Activated T-cell treated with anti-CD3 and anti-CD28 coated beads, Interleukin-2, amount 50 U/mL, for 24 hours (primary cell): ENCODE measurements around the gene PPFIA3.
A peak's percentile ranks its signal among the peaks of the same experiment; 100 is the strongest.
"Not testable (repeated sequence)": the region's sequence is repeated elsewhere in the genome, so short reads cannot be mapped to it uniquely, and the experiment has no call there.

Source experiments
- DNase-seq: peaks from one replicate; pipeline ENCODE4 v3.0.0-alpha.2; 2020
- H3K27ac Mint-ChIP-seq: 2 replicates; pipeline ENCODE4 v1.8.0; 2020; ENCODE audit warnings: mild to moderate bottlenecking, mixed read lengths
- H3K27me3 Mint-ChIP-seq: 2 replicates; pipeline ENCODE4 v1.8.0; 2020; ENCODE audit warnings: mixed read lengths
- H3K36me3 Mint-ChIP-seq: 2 replicates; pipeline ENCODE4 v1.8.0; 2020; ENCODE audit warnings: low read depth, mixed read lengths
- H3K4me1 Mint-ChIP-seq: 2 replicates; pipeline ENCODE4 v1.8.0; 2020; ENCODE audit warnings: low read depth, mixed read lengths
- H3K4me3 Mint-ChIP-seq: 2 replicates; pipeline ENCODE4 v1.8.0; 2020; ENCODE audit warnings: mild to moderate bottlenecking, moderate library complexity, mixed read lengths
- H3K9me3 Mint-ChIP-seq: 2 replicates; pipeline ENCODE4 v1.8.0; 2020; ENCODE audit warnings: mixed read lengths

Gene PPFIA3

DNA sequence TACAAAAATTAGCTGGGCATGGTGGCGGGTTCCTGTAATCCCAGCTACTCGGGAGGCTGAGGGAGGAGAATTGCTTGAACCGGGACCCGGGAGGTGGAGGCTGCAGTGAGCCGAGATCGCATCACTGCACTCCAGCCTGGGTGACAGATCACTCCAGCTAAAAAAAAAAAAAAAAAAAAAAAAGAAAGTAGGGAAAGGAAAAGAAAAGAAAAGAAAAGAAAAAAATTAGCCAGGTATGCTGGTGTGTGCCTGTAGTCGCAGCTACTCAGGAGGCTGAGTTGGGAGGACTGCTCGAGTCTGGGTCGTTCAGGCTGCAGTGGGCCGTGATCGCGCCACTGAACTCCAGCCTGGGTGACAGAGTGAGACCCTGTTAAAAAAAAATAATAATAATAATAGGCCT is 7.9 kb downstream of the PPFIA3 start:
- peaks cover 19% of the 10 kb centered on the region for H3K4me1 Mint-ChIP-seq
- H3K36me3 Mint-ChIP-seq, H3K4me3 Mint-ChIP-seq, H3K27me3 Mint-ChIP-seq, DNase-seq, H3K9me3 Mint-ChIP-seq, H3K27ac Mint-ChIP-seq: not testable (repeated sequence)

DNA sequence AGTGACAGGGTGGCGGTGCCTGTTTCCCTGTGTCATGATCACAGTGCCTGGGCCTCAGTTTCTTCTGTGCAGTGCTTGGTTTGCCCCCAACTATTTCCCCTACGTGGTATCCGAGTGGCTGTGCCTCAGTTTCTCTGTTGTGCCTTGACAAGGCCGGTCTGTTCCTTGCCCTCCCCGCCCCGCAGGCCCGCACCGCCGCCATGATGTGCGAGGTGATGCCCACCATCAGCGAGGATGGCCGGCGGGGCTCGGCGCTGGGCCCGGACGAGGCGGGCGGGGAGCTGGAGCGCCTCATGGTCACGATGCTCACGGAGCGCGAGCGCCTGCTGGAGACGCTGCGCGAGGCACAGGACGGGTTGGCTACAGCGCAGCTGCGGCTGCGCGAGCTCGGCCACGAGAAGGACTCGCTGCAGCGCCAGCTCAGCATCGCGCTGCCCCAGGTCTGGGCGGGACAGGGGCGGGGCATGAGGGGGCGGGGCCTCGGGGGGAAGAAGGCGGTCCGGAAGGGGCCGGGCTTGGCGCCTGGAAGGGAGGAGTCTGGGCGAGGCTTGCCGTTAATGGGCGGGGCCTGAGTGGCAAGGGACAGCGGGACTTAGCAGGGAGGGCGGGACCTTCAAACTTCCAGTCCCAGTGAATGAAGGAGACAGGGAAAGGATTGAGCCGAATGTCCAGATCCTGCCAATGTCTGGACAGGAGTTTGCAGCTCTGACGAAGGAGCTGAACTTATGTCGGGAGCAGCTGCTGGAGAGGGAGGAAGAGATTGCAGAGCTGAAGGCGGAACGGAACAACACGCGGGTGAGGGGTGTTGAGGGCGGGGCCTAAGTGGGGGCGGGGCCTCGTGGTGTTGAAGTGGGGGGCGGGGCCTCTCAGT is 8.6 kb downstream of the PPFIA3 start:
- Mint-ChIP-seq H3K27me3 (no peaks in the 10 kb centered on the region), H3K9me3 (no peaks in the 10 kb centered on the region), H3K36me3 (no peaks in the 10 kb centered on the region), H3K4me3 (peak overlapping the region; percentile 79), H3K4me1 (peaks cover 20% of the 10 kb centered on the region), H3K27ac (peak overlapping the region; percentile 93)
- DNase-seq: peak; percentile 98

GRCh38 chr19:49128545-49129237 is 9.3 kb downstream of the PPFIA3 start:
- Mint-ChIP-seq H3K4me1 (peaks cover 25% of the 10 kb centered on the region), H3K4me3 (peak overlapping the region; percentile 79), H3K36me3 (no peaks in the 10 kb centered on the region), H3K27ac (no peak overlapping the region), H3K27me3 (peaks cover 4% of the 10 kb centered on the region), H3K9me3 (no peaks in the 10 kb centered on the region)
- DNase-seq: no peak

GRCh38 chr19:49129238-49129583 is 9.9 kb downstream of the PPFIA3 start:
- H3K9me3 Mint-ChIP-seq: no peaks in the 10 kb centered on the region
- H3K27me3 Mint-ChIP-seq: peaks cover 8% of the 10 kb centered on the region
- H3K36me3 Mint-ChIP-seq: no peaks in the 10 kb centered on the region
- H3K4me1 Mint-ChIP-seq: peaks cover 29% of the 10 kb centered on the region
- peak overlapping the region; percentile 79 for H3K4me3 Mint-ChIP-seq
- no peak overlapping the region for H3K27ac Mint-ChIP-seq
- DNase-seq: no peak

DNA sequence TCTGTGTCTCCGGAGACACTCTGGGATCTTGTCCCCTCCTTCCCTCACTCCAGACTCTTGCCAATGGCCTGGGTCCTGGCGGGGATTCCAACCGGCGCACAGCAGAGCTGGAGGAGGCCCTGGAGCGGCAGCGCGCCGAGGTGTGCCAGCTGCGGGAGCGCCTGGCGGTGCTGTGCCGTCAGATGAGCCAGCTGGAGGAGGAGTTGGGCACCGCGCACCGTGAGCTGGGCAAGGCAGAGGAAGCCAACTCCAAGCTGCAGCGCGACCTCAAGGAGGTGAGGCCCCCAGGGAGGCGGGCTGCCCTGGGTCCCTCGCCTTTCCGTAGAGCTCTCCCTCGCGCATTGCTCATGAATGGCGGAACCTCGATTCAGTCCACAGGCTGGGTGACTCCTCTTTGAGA is 11.0 kb downstream of the PPFIA3 start:
- no peak overlapping the region for H3K27ac Mint-ChIP-seq
- peaks cover 8% of the 10 kb centered on the region for H3K27me3 Mint-ChIP-seq
- no peaks in the 10 kb centered on the region for H3K36me3 Mint-ChIP-seq
- peaks cover 31% of the 10 kb centered on the region for H3K4me1 Mint-ChIP-seq
- H3K4me3 Mint-ChIP-seq: no peak overlapping the region
- no peaks in the 10 kb centered on the region for H3K9me3 Mint-ChIP-seq
- DNase-seq: no peak

GRCh38 chr19:49132974-49133609 is 13.7 kb downstream of the PPFIA3 start:
- Mint-ChIP-seq H3K36me3 (no peaks in the 10 kb centered on the region), H3K4me1 (peaks cover 27% of the 10 kb centered on the region), H3K27me3 (peaks cover 8% of the 10 kb centered on the region), H3K4me3 (peak overlapping the region; percentile 18), H3K9me3 (no peaks in the 10 kb centered on the region), H3K27ac (no peak overlapping the region)
- DNase-seq: peak; percentile 52

DNA sequence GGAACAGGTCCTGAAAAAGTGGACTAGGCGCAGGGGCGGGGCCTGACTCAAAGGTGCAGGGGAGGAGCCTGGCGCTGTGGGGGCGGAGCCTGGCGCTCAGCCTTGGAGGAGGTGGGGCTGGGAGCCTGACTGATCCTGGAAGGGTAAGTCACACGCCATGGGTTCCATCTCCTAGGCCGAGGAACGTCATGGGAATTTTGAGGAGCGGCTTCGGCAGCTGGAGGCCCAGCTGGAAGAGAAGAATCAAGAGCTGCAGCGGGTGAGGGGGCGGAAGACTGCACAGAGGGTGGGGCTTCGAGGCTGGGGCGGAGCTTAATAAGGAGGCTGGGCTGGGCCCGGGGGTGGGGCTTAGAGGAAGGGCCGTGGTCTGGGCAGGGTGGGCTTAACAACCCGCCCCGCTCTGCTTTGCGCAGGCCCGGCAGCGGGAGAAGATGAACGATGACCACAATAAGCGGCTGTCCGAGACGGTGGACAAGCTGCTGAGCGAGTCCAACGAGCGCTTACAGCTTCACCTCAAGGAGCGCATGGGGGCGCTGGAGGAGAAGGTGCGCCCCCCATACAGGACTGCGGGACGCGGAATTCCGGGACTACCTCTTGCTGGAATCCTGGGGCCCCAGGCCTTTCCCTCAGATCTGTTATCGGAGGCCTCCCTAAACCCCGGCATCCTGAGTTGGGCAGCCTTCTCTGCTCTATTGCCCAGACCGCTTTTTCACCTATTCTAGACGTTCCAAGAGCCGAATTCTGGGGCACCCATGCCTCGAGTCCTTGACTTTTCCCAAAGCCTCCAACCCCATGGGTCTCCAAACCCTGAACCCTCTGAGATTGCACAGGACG is 14.5 kb downstream of the PPFIA3 start:
- DNase-seq: peak; percentile 75
- Mint-ChIP-seq H3K9me3 (no peaks in the 10 kb centered on the region), H3K4me1 (peaks cover 20% of the 10 kb centered on the region), H3K4me3 (peak overlapping the region; percentile 33), H3K27me3 (peaks cover 8% of the 10 kb centered on the region), H3K36me3 (no peaks in the 10 kb centered on the region), H3K27ac (no peak overlapping the region)

- Mint-ChIP-seq H3K9me3 (no peaks in the 10 kb centered on the region), H3K4me3 (no peak overlapping the region), H3K27ac (no peak overlapping the region), H3K36me3 (no peaks in the 10 kb centered on the region), H3K27me3 (peaks cover 8% of the 10 kb centered on the region), H3K4me1 (peaks cover 12% of the 10 kb centered on the region)
- no peak for DNase-seq
These were observed 16.3 kb downstream of the PPFIA3 start for GRCh38 chr19:49135686-49136085.

DNA sequence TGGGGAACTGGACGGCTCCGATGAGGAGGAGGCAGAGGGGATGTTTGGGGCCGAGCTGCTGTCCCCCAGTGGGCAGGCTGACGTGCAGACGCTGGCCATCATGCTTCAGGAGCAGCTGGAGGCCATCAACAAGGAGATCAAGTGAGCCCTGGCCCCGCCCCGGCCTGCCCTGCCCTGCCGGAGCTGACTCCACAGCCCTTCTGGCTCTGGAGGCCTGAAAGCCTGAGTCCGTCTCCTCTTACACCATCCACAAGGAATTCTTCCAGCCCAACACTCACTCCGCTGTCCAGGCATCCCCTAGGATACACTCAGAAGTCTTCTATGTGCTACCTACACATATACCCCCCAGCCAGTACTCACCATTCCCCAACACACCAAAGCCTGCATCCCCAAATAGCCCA is 17.4 kb downstream of the PPFIA3 start:
- Mint-ChIP-seq H3K27me3 (peaks cover 8% of the 10 kb centered on the region), H3K27ac (no peak overlapping the region), H3K36me3 (no peaks in the 10 kb centered on the region), H3K9me3 (no peaks in the 10 kb centered on the region), H3K4me1 (peaks cover 16% of the 10 kb centered on the region), H3K4me3 (no peak overlapping the region)
- no peak for DNase-seq

DNA sequence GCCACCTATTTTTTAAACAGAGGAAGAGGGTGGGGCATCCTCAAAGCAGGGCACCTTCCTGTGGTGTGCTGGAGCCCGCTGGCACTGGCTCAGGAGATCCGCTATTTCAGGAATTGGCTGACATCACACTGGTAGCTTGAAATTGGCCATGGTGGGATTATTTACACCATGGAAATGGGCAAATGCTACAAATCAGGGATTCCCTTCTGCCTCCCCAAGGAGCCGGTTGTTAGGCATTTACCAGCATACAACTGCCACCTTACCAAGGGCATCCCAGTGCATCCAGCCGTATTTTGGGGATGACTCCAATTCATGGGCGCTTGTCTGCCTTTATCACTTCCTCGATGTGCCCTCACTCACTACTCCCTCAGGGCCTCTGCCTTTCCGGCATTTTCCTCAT is 21.6 kb downstream of the PPFIA3 start:
- Mint-ChIP-seq H3K27ac (no peak overlapping the region), H3K4me1 (peaks cover 18% of the 10 kb centered on the region), H3K27me3 (peaks cover 20% of the 10 kb centered on the region), H3K9me3 (no peaks in the 10 kb centered on the region), H3K36me3 (no peaks in the 10 kb centered on the region), H3K4me3 (no peak overlapping the region)
- no peak for DNase-seq

DNA sequence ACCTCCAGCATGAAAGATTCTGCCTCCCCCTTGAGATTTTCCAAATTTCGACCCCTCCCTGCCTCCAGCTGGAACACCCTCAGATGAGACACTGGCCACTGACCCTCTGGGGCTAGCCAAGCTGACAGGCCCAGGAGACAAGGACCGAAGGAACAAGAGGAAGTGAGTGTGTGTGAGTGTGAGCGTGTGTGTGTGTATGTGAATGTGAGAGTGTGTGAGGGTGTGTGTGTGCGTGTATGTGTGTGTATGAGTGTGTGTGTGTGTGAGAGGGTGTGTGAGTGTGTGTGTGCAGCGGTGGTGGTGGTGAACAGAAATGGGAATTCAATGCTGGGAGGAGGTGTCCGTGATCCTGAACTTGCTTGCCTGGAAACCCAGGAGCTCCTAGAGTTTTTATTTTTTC is 22.0 kb downstream of the PPFIA3 start:
- DNase-seq: no peak
- no peak overlapping the region for H3K4me3 Mint-ChIP-seq
- H3K27ac Mint-ChIP-seq: no peak overlapping the region
- no peaks in the 10 kb centered on the region for H3K9me3 Mint-ChIP-seq
- H3K27me3 Mint-ChIP-seq: peaks cover 24% of the 10 kb centered on the region
- no peaks in the 10 kb centered on the region for H3K36me3 Mint-ChIP-seq
- H3K4me1 Mint-ChIP-seq: peaks cover 18% of the 10 kb centered on the region

GRCh38 chr19:49142866-49143335 is 23.6 kb downstream of the PPFIA3 start:
- H3K36me3 Mint-ChIP-seq: no peaks in the 10 kb centered on the region
- H3K4me1 Mint-ChIP-seq: peaks cover 18% of the 10 kb centered on the region
- peak overlapping the region; percentile 75 for H3K4me3 Mint-ChIP-seq
- H3K9me3 Mint-ChIP-seq: no peaks in the 10 kb centered on the region
- H3K27me3 Mint-ChIP-seq: peaks cover 38% of the 10 kb centered on the region
- no peak overlapping the region for H3K27ac Mint-ChIP-seq
- peak; percentile 76 for DNase-seq

DNA sequence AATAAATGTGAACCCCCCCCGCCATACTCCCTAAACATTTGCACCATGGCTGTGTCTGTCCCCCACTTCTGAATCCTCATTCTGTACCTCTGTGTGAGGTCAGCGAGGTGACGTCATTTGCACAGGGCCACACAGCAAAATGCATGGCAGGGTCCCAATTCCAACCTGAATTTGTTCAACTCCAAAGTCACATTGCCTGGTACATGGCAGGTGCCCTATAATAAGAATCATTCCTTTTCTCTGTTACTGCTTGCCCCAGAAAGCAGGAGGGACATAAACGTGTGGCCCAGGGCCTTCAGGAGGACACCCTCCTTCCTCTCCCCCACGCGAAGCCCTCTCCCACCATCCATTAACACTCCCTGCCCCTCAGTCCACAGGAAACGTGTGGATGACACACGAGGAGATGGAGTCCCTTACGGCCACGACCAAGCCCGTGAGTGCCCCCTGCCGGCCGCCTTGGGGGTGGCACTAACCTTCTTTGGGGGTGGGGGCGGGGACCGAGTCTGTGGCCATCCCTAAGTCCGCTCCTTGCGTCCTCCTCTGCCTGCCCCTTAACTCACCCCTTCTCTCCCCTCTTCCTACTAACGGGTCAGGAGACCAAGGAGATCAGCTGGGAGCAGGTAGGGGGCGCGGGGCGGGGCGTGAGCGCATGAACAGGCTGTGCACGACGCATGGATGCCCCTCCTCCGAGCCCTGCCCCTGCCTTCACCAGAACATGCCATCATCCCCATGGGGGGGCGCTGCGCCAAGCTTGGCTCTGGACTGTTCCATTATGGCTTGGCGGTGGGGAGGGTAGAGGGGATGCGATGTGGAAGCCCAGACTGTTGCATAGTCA is 26.4 kb downstream of the PPFIA3 start:
- Mint-ChIP-seq H3K27me3 (peaks cover 64% of the 10 kb centered on the region), H3K27ac (peak overlapping the region; percentile 82), H3K4me1 (peaks cover 35% of the 10 kb centered on the region), H3K4me3 (peak overlapping the region; percentile 54), H3K36me3 (no peaks in the 10 kb centered on the region), H3K9me3 (no peaks in the 10 kb centered on the region)
- peak; percentile 90 for DNase-seq
